NCI-H2081 treated with DMSO at 0.1 percent for 48 hours (cell line): ENCODE results near the gene CKMT1B.
"Not testable (repeated sequence)": the region's sequence is repeated elsewhere in the genome, so short reads cannot be mapped to it uniquely, and the experiment has no call there.

Experiments used
- DNase-seq: peaks from one replicate; lab custom pipeline; 2025; lab: John Stamatoyannopoulos, UW

CKMT1B gene

GRCh38 chr15:43593328-43594190 lies at the start of gene CKMT1B:
Gene CKMT1B, plus strand, starts transcription at chr15:43594027. Its CDS starts 192 bp downstream, at chr15:43594219.
- DNase-seq: not testable (repeated sequence)

GRCh38 chr15:43544266-43544665 lies 49.6 kb upstream of the CKMT1B start:
- no peak for DNase-seq

- no peak for DNase-seq
Measured at GRCh38 chr15:43545426-43545825, 48.4 kb upstream of the CKMT1B start.

- DNase-seq: no peak
Measured at GRCh38 chr15:43547539-43547938, 46.3 kb upstream of the CKMT1B start.

- no peak for DNase-seq
Measured at GRCh38 chr15:43550527-43551363, 43.1 kb upstream of the CKMT1B start.

- no peak for DNase-seq
Measured at GRCh38 chr15:43552256-43552655, 41.6 kb upstream of the CKMT1B start.

- no peak for DNase-seq
Measured at GRCh38 chr15:43552986-43553385, 40.8 kb upstream of the CKMT1B start.

GRCh38 chr15:43562753-43563152 lies 31.1 kb upstream of the CKMT1B start:
- DNase-seq: not testable (repeated sequence)

- not testable (repeated sequence) for DNase-seq
Measured at GRCh38 chr15:43563793-43564192, 30.0 kb upstream of the CKMT1B start.

GRCh38 chr15:43566615-43567014 lies 27.2 kb upstream of the CKMT1B start:
- DNase-seq: not testable (repeated sequence)

GRCh38 chr15:43574607-43575006 lies 19.2 kb upstream of the CKMT1B start:
- not testable (repeated sequence) for DNase-seq

- DNase-seq: not testable (repeated sequence)
Measured at GRCh38 chr15:43589778-43590466, 3.9 kb upstream of the CKMT1B start, which contains the start of gene PPIP5K1. Gene PPIP5K1, minus strand, starts transcription at chr15:43590208. Its CDS starts 5,704 bp downstream, at chr15:43584504.

GRCh38 chr15:43592841-43593240 lies 986 bp upstream of the CKMT1B start:
- DNase-seq: not testable (repeated sequence)

GRCh38 chr15:43599131-43599530 lies 5.3 kb downstream of the CKMT1B start:
- DNase-seq: not testable (repeated sequence)

- DNase-seq: not testable (repeated sequence)
Measured at GRCh38 chr15:43600200-43600599, 6.4 kb downstream of the CKMT1B start.

GRCh38 chr15:43602233-43602632 lies 8.4 kb downstream of the CKMT1B start:
- not testable (repeated sequence) for DNase-seq

- DNase-seq: not testable (repeated sequence)
Measured at GRCh38 chr15:43617750-43618149, 23.9 kb downstream of the CKMT1B start.

GRCh38 chr15:43618700-43619099 lies 24.9 kb downstream of the CKMT1B start, which contains the start of gene STRC:
Gene STRC, minus strand, starts transcription at chr15:43618800. Its CDS starts 78 bp downstream, at chr15:43618722.
- not testable (repeated sequence) for DNase-seq

GRCh38 chr15:43622068-43622799 lies 28.4 kb downstream of the CKMT1B start:
- DNase-seq: not testable (repeated sequence)

- DNase-seq: no peak
Measured at GRCh38 chr15:43625106-43625505, 31.3 kb downstream of the CKMT1B start.

GRCh38 chr15:43626937-43627336 lies 33.1 kb downstream of the CKMT1B start:
- not testable (repeated sequence) for DNase-seq
